ENCODE measurements around the gene UGGT1.

GRCh38 chr2:128172191-128172590 is 81.2 kb downstream of the UGGT1 start:
- TF ChIP-seq, protein P1, sequence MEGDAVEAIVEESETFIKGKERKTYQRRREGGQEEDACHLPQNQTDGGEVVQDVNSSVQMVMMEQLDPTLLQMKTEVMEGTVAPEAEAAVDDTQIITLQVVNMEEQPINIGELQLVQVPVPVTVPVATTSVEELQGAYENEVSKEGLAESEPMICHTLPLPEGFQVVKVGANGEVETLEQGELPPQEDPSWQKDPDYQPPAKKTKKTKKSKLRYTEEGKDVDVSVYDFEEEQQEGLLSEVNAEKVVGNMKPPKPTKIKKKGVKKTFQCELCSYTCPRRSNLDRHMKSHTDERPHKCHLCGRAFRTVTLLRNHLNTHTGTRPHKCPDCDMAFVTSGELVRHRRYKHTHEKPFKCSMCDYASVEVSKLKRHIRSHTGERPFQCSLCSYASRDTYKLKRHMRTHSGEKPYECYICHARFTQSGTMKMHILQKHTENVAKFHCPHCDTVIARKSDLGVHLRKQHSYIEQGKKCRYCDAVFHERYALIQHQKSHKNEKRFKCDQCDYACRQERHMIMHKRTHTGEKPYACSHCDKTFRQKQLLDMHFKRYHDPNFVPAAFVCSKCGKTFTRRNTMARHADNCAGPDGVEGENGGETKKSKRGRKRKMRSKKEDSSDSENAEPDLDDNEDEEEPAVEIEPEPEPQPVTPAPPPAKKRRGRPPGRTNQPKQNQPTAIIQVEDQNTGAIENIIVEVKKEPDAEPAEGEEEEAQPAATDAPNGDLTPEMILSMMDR (conservative IDR thresholded peaks at IDR 0.05; ENCODE audit: low read length) = peak; percentile 40
- no peak for TF ChIP-seq EZH2phosphoT487 (IDR thresholded peaks at IDR 0.05; ENCODE audit: borderline replicate concordance, low read depth, low read length)

All from OCI-LY7 (cell line).